ENCODE measurements around the gene PNPLA7.

GRCh38 chr9:137502008-137502911 is 47.9 kb downstream of the PNPLA7 start:
- TF ChIP-seq, protein P1, sequence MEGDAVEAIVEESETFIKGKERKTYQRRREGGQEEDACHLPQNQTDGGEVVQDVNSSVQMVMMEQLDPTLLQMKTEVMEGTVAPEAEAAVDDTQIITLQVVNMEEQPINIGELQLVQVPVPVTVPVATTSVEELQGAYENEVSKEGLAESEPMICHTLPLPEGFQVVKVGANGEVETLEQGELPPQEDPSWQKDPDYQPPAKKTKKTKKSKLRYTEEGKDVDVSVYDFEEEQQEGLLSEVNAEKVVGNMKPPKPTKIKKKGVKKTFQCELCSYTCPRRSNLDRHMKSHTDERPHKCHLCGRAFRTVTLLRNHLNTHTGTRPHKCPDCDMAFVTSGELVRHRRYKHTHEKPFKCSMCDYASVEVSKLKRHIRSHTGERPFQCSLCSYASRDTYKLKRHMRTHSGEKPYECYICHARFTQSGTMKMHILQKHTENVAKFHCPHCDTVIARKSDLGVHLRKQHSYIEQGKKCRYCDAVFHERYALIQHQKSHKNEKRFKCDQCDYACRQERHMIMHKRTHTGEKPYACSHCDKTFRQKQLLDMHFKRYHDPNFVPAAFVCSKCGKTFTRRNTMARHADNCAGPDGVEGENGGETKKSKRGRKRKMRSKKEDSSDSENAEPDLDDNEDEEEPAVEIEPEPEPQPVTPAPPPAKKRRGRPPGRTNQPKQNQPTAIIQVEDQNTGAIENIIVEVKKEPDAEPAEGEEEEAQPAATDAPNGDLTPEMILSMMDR (IDR thresholded peaks at IDR 0.05): no peak
- no peak for TF ChIP-seq EZH2 (IDR thresholded peaks at IDR 0.05; ENCODE audit: borderline replicate concordance, insufficient read depth, low read depth, low read length, poor library complexity, severe bottlenecking)

All from B cell (primary cell).